Measurements from ENCODE around the gene EPOP.
"Not testable (repeated sequence)": the region's sequence is repeated elsewhere in the genome, so short reads cannot be mapped to it uniquely, and the experiment has no call there.

EPOP gene

GRCh38 chr17:38656959-38657823 is 17.6 kb downstream of the EPOP start:
- no peak overlapping the region for H3K4me3 ChIP-seq (ENCODE audit: low read depth, low read length)
- no peak for DNase-seq (ENCODE audit: low read depth)

GRCh38 chr17:38654411-38655398 is 20.1 kb downstream of the EPOP start:
- no peak overlapping the region for H3K4me3 ChIP-seq (ENCODE audit: low read depth, low read length)
- DNase-seq (ENCODE audit: low read depth): no peak

- no peak for DNase-seq (ENCODE audit: low read depth)
- no peak overlapping the region for H3K4me3 ChIP-seq (ENCODE audit: low read depth, low read length)
Measured at GRCh38 chr17:38653679-38654078, 21.1 kb downstream of the EPOP start.

- H3K4me3 ChIP-seq (ENCODE audit: low read depth, low read length): no peak overlapping the region
- DNase-seq (ENCODE audit: low read depth): no peak
Measured at GRCh38 chr17:38653230-38653629, 21.5 kb downstream of the EPOP start.

GRCh38 chr17:38650653-38651173 is 24.0 kb downstream of the EPOP start:
- not testable (repeated sequence) for H3K4me3 ChIP-seq (ENCODE audit: low read depth, low read length); DNase-seq (ENCODE audit: low read depth)

- no peak for DNase-seq (ENCODE audit: low read depth)
- H3K4me3 ChIP-seq (ENCODE audit: low read depth, low read length): no peak overlapping the region
Measured at GRCh38 chr17:38637951-38638350, 36.8 kb downstream of the EPOP start.

- H3K4me3 ChIP-seq (ENCODE audit: low read depth, low read length): no peak overlapping the region
- no peak for DNase-seq (ENCODE audit: low read depth)
Measured at GRCh38 chr17:38636054-38636453, 38.7 kb downstream of the EPOP start.

GRCh38 chr17:38632334-38632733 is 42.4 kb downstream of the EPOP start:
- DNase-seq (ENCODE audit: low read depth): no peak
- H3K4me3 ChIP-seq (ENCODE audit: low read depth, low read length): no peak overlapping the region

- H3K4me3 ChIP-seq (ENCODE audit: low read depth, low read length): no peak overlapping the region
- DNase-seq (ENCODE audit: low read depth): no peak
Measured at GRCh38 chr17:38628441-38628840, 46.3 kb downstream of the EPOP start.

- H3K4me3 ChIP-seq (ENCODE audit: low read depth, low read length): no peak overlapping the region
- no peak for DNase-seq (ENCODE audit: low read depth)
Measured at GRCh38 chr17:38627957-38628356, 46.8 kb downstream of the EPOP start.

GRCh38 chr17:38626606-38627226 is 48.0 kb downstream of the EPOP start:
- not testable (repeated sequence) for H3K4me3 ChIP-seq (ENCODE audit: low read depth, low read length); DNase-seq (ENCODE audit: low read depth)

- no peak overlapping the region for H3K4me3 ChIP-seq (ENCODE audit: low read depth, low read length)
- no peak for DNase-seq (ENCODE audit: low read depth)
Measured at GRCh38 chr17:38625482-38625881, 49.3 kb downstream of the EPOP start.

- DNase-seq (ENCODE audit: low read depth); H3K4me3 ChIP-seq (ENCODE audit: low read depth, low read length): not testable (repeated sequence)
Measured at GRCh38 chr17:38624782-38625355, 49.9 kb downstream of the EPOP start.

All from skeletal muscle cell (primary cell).